Islet precursor cell (in vitro differentiated cells): Measurements from ENCODE around the gene PTPRM.
A peak's percentile ranks its signal among the peaks of the same experiment; 100 is the strongest.

ENCODE experiments used
- DNase-seq: peaks from one replicate; pipeline ENCODE4 v3.0.0-alpha.2; 2018

PTPRM gene

GRCh38 chr18:7871560-7872456, 304.7 kb downstream of the PTPRM start:
- no peak for DNase-seq

- DNase-seq: peak; percentile 62
These were observed 305.5 kb downstream of the PTPRM start for GRCh38 chr18:7872569-7872968.

GRCh38 chr18:7873316-7873715, 306.2 kb downstream of the PTPRM start:
- no peak for DNase-seq

DNA sequence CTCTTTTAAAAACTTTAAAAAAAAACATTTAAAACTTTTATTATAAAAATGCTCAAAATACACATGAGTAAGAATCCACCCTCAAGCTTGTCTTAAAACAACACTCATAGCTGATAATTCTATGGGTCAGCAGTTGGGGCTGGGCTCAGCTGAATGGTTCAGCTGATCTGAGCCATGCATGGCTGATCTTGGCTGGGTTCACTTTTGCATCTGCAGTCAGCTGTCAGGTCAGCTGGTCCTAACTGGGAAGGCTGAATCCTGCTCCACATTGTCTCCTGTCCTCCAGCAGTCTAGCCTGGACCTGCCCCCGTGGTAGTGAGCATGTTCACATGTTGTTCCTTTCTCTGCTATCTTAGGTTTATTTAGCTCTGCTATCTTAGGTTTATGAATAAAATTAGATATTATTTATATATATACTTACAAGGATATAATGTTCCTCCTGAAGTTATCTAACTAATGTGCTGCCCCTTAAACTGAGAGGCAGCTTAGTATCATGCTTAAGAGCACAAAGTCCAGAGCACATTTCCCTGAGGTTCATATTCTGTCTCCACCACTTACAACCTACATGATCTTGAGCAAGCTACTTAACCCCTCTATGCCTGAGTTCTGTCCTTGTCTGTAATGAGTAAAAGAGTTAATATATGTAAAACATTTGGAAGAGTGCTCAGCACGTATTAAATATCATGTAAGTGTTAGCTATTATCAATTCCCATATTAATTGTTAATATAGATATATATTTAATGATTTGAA, 309.4 kb downstream of the PTPRM start:
- DNase-seq: no peak

- DNase-seq: no peak
These were observed 310.5 kb downstream of the PTPRM start for GRCh38 chr18:7877609-7878008.

DNA sequence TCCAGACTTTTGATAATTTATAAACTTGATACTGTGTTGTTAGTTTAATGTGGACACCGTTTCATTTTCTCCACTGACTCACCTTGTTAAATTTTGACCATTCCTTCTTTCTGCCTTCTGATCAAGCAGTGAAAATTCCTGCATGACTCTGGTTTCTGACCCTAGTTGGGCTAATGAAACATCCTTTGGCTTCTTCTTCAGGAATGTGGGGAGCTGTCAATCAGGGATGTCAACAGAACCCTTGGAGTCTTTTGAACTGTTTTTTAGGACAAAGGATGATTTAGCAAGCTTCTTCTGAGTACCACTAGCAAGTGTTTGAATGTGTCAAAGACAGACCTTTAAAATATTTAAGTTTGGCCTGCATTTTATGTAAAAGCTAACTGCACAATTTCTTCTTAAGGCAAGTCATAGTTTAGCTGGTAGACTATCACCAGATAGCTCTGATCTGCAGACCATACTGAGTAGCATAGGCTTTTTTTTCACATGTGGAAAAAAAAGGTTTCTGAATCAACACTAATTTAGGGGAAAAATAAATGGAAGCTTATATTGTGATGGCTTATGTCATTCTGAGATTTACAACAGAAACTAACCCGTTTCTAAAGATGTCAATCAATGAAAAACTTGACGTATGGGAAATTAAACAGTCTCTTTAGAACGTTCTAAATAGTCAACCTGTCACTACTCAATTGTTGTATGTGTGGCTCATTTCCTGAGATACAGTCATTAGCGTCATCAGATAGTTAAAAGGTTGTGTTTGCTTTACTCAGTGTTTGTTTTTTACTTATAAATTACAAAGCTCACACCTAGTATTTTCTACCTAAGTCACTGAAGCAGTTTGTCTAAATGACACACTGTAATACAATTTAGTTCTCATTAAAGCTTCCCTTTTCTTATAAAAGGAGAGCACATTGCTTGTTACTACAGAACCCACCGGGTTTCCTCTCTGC, 311.4 kb downstream of the PTPRM start:
- DNase-seq: no peak

DNA sequence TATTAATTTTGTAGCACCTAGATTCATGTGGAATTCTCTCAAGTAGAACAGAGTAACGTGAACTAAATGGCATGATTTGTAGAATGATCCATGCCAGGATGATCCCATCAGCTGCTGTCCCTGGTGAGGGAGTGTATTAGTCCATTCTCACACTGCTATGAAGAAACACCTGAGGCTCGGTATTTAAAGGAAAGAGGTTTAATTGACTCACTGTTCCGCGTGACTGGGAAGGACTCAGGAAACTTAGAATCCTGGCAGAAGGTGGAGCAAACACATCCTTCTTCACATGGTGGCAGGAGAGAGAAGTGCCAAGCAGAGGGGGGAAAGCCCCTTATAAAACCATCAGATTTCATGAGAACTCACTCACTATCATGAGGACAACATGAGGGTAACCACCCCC, 312.6 kb downstream of the PTPRM start:
- DNase-seq: no peak

- no peak for DNase-seq
These were observed 318.7 kb downstream of the PTPRM start for GRCh38 chr18:7885865-7886264.

DNA sequence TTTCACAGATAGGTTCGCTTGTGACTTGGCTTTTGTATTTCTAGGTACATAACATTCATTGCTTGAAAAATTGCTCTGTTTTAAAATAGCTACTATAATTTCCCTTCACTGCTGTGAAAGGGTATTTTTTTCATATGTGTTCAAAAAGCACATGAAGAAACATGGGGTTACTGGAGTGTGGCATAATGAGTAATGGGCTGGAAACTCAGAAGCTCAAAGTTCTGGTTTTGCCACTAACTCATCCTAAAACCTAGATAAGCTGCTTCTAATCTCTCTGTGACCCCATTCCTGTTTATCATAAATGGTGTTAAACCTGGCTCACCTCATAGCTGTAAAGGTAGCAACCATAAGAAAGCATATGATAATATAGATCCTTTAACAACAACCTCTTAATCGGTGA, 319.3 kb downstream of the PTPRM start:
- no peak for DNase-seq

DNA sequence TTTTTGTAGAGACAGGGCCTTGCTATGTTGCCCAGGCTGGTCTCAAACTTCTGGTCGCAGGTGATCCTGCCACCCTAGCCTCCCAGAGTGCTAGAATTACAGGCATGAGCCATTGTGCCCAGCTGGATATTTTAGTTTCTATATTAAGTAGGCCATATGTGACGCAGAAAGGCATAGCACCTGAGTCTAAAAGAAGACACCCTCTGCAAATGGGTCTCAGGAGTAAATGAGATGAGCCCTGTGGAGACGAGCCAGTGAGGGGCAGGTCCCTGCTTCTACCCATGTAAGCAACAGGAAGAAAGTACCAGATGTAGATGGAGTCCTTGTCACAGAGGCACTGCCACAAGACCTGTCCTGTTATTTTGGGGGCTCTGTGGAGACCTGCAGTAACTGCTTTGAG, 322.4 kb downstream of the PTPRM start:
- DNase-seq: no peak

GRCh38 chr18:7890075-7890474, 323.0 kb downstream of the PTPRM start:
- DNase-seq: no peak

GRCh38 chr18:7892556-7892955, 325.4 kb downstream of the PTPRM start:
- no peak for DNase-seq

GRCh38 chr18:7894592-7894991, 327.5 kb downstream of the PTPRM start:
- no peak for DNase-seq

DNA sequence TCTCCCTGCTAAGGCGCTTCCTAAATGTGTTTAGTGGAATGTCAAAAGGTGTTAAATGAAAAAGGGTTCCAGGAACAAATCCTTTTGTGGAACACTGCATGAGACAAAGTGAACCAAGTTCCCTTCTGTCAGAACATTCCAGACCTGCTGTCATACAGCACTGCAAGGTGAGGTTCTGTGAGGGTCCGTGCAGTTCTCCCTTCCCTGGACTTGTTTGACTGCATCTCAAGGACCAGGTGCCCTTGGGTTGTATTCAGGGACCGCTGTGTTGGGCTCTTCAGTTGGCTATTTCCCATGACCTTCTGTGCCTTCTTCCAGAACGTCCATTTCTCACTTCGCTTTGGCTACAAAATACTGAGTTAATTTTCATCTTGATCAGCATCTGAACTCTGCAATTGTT, 328.2 kb downstream of the PTPRM start:
- no peak for DNase-seq

DNA sequence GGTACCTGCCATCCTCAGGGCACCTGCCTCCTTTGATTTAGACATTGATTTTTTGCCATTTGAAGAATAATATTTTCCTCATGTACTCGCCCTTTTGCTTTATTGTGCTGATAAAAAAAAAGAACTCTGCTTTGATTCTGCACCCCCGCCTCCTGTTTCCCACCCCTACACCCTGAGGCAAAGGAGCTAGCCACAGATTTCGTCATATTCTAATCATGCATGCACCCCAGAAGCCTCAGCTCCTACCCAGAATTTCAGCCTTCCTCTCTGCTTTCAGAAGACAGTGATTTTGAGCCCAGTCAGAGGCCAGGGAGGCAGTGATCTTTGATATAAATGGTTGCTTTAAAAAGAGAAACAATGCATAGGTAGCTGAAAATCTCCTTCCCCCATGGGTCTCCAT, 329.0 kb downstream of the PTPRM start:
- no peak for DNase-seq

- DNase-seq: no peak
These were observed 329.8 kb downstream of the PTPRM start for GRCh38 chr18:7896805-7897518.

DNA sequence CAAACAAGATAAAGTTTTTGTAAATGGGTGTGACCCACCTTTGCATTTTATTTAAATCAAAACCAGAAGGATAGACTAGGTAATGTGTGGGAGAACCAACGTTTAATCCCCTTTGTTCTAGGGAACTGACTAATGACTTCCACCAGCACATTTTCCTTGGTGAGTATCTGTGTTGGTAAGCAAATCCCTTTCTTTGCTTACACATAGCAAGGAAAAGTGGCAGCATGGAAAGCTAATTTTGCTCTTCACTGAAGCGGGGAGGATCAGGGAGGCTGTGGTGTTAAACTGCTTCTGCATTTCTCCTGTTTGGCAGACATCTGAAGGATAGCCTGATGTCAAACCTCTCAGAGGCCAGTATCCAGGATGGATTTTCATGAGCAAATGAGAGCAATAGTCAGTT, 331.1 kb downstream of the PTPRM start:
- DNase-seq: no peak

GRCh38 chr18:7899078-7899477, 332.0 kb downstream of the PTPRM start:
- no peak for DNase-seq

GRCh38 chr18:7900091-7900490, 333.0 kb downstream of the PTPRM start:
- no peak for DNase-seq

DNA sequence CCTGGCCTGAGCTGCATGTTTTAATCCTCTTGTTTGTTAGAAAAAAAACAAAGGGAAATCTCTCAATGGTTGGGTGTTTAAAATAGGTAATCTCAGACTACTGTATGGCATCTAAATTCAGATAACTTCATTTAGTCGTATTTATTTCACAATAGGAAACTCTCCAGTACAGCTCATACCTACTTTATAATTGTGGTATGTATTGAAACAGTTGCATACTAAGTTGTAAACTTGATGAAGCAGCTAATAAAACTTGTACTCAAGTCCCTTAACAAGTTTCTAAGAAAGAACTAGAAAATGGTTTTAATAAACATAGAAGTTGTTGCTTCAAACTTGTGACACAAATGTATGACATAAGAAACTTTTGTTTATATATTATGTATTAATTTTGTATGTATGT, 334.5 kb downstream of the PTPRM start:
- no peak for DNase-seq

DNA sequence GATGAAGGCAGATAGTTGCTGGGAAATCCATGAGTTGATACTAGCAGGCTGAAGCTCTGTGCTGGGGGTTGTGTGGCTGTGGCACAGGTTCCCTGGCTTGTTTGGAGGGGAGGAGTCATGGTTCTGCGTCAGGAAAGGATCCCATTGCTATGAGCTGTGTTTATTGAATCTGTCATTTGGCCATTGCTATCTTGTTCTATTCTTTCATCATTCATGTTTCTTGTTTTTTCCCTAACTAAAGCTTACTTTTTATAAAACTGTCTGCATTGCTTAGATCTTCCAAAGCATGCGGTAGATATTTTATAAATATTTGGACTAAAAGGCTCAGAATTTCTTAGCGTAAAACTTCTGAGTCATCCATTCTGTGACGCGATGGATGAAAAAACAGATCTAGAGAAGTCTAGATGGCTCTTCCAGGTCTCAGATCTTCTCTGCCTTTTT, 335.3 kb downstream of the PTPRM start:
- DNase-seq: no peak

- DNase-seq: no peak
These were observed 337.4 kb downstream of the PTPRM start for GRCh38 chr18:7904529-7904928.
